Glomerular endothelial cell (primary cell): Measurements from ENCODE around the gene APCDD1L. TPM values are rescaled to one million over a fixed set of nuclear protein-coding genes. Genes with fewer than 3 reads are reported as not detected.
"Not testable (repeated sequence)": the region's sequence is repeated elsewhere in the genome, so short reads cannot be mapped to it uniquely, and the experiment has no call there.

Source experiments
- DNase-seq: peaks from one replicate; pipeline ENCODE4 v3.0.0-alpha.2; 2011; ENCODE audit warnings: low read depth, low spot score; ENCODE audit errors: extremely low read depth
- total RNA-seq: library from RNA; depleted of rRNA; stranded (reverse); fragments of >200 nt; gene quantifications from 2 replicates; pipeline ENCODE4 v1.2.3, GENCODE V29; 2015

Gene APCDD1L
- total RNA-seq, 1 donor from 2014 or later, result 4.2 TPM

- DNase-seq, result no peak
These were observed 68.3 kb downstream of the APCDD1L start for GRCh38 chr20:58446960-58447265.

GRCh38 chr20:58446264-58446959, 68.8 kb downstream of the APCDD1L start:
- DNase-seq, result no peak

- no peak for DNase-seq
These were observed 70.4 kb downstream of the APCDD1L start for GRCh38 chr20:58444746-58445255.

- no peak for DNase-seq
These were observed 73.5 kb downstream of the APCDD1L start for GRCh38 chr20:58441723-58442122.

- no peak for DNase-seq
These were observed 75.0 kb downstream of the APCDD1L start for GRCh38 chr20:58440021-58440767.

GRCh38 chr20:58438970-58439808, 76.0 kb downstream of the APCDD1L start:
- DNase-seq, result no peak

GRCh38 chr20:58436868-58437645, 78.1 kb downstream of the APCDD1L start:
- no peak for DNase-seq

GRCh38 chr20:58435237-58435636, 80.0 kb downstream of the APCDD1L start:
- no peak for DNase-seq

- no peak for DNase-seq
These were observed 80.9 kb downstream of the APCDD1L start for GRCh38 chr20:58434326-58434725.

- no peak for DNase-seq
These were observed 81.4 kb downstream of the APCDD1L start for GRCh38 chr20:58433759-58434158.

- DNase-seq, result no peak
These were observed 82.1 kb downstream of the APCDD1L start for GRCh38 chr20:58433029-58433647.

GRCh38 chr20:58432186-58432954, 82.8 kb downstream of the APCDD1L start:
- no peak for DNase-seq

- DNase-seq, result no peak
These were observed 84.1 kb downstream of the APCDD1L start for GRCh38 chr20:58431134-58431533.

GRCh38 chr20:58429303-58429702, 85.9 kb downstream of the APCDD1L start:
- DNase-seq, result no peak

- no peak for DNase-seq
These were observed 86.8 kb downstream of the APCDD1L start for GRCh38 chr20:58428364-58428763.

- not testable (repeated sequence) for DNase-seq
These were observed 87.6 kb downstream of the APCDD1L start for GRCh38 chr20:58427571-58427970.

- no peak for DNase-seq
These were observed 90.8 kb downstream of the APCDD1L start for GRCh38 chr20:58424218-58424969.

GRCh38 chr20:58421497-58421850, 93.7 kb downstream of the APCDD1L start:
- no peak for DNase-seq
